ENCODE measurements around the gene FSHR. TPM values are rescaled to one million over a fixed set of nuclear protein-coding genes. Genes with fewer than 3 reads are reported as not detected.

FSHR gene
- total RNA-seq, 4 donors from 2014 or later: not detected

- ATAC-seq (ENCODE audit: low FRiP score) (no peak), DNase-seq (ENCODE audit: low spot score) (no peak)
- TF ChIP-seq CTCF (IDR thresholded peaks at IDR 0.05): no peak
These were observed 22.9 kb upstream of the FSHR start for GRCh38 chr2:49177194-49177593.

GRCh38 chr2:49175831-49176230 lies 21.5 kb upstream of the FSHR start:
- DNase-seq (ENCODE audit: low spot score) (no peak), ATAC-seq (ENCODE audit: low FRiP score) (no peak)
- TF ChIP-seq CTCF (IDR thresholded peaks at IDR 0.05): no peak

DNA sequence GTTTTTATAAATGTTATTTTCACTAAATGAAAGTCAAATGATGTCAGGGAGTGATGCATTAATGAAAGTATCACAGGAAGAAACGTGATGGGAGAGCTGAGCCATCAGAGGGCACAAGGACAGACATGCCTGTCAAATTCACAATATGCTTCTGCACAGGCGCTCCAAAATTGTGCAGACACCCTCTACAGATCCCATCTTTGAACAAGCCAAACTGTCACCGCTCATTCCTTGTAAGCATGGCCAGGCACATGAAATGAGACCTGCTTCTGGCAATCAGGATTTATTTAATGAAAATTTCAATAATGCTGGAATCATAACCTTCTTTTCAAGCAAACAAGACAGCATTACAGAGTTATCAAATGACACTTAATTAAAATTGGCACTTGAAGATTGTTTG lies 20.4 kb upstream of the FSHR start:
- TF ChIP-seq CTCF (IDR thresholded peaks at IDR 0.05): no peak
- no peak for DNase-seq (ENCODE audit: low spot score)
- no peak for ATAC-seq (ENCODE audit: low FRiP score)

GRCh38 chr2:49167131-49167530 lies 12.8 kb upstream of the FSHR start:
- DNase-seq (ENCODE audit: low spot score) (no peak), ATAC-seq (ENCODE audit: low FRiP score) (no peak)
- no peak for TF ChIP-seq CTCF (IDR thresholded peaks at IDR 0.05)

DNA sequence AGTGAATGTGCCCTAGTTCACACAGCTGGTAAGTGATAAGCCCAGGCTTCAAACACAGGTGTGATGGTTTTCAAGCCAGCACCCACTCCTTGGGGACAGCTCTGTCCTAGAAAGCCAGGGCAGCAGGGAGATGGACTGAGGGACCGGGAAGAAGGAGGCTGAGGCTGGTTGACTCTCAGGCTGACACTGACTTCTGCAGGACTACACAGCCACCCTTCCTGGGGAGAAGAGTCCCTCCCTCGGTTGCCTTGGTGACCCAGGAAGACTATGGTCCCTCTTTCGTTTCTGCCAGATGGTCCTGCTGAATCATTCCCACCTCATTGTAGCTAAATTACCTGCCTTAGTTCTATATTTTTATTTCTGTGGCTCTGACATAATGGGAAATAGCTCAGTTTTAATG lies 11.3 kb upstream of the FSHR start:
- no peak for ATAC-seq (ENCODE audit: low FRiP score)
- DNase-seq (ENCODE audit: low spot score): no peak

DNA sequence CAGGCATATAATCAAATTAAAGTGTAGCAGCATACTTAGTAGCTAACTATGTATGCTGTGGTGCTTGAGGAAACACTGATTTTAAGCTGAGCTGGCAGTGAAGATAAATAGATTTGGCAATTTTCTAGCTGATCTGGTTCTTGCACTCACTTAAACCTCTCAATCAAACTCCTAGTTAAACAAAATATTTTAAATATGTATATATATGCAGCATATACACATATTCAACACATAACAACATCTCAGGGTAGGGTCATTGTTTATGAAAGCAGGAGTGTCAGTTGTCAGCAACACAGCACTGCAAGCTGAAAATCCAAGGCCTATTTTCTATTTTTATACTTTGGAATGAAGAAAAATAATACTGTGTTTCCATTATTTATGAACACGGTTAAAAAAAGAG lies 10.4 kb upstream of the FSHR start:
- ATAC-seq (ENCODE audit: low FRiP score) (no peak), DNase-seq (ENCODE audit: low spot score) (no peak)
- TF ChIP-seq CTCF (IDR thresholded peaks at IDR 0.05): no peak

More for the DNA sequence above, 11.3 kb upstream of the FSHR start:
- TF ChIP-seq CTCF (IDR thresholded peaks at IDR 0.05): no peak

DNA sequence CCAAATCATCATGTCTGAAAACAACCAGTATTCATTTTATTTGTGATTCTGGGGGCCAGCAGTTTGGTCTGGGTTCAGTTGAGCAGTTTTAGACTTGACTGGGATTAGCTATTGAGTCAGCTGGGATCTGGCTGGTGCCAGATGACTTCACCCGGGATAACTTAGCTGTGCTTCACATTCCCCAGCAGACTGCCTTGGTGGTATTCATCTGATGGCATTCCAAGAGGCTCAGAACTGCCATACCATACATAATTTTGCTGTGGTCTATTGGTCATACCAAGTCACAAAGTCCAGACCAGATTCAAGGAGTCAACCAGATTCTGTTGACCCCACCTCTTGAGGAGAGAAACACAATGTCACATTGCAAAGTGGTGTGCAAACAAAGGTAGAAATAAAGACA lies 7.8 kb upstream of the FSHR start:
- no peak for TF ChIP-seq CTCF (IDR thresholded peaks at IDR 0.05)
- no peak for DNase-seq (ENCODE audit: low spot score)
- no peak for ATAC-seq (ENCODE audit: low FRiP score)
